HUES6 (cell line): Measurements from ENCODE around the gene TBCD.

Experiments used
- H3K27ac ChIP-seq: 2 replicates; pipeline ENCODE4 v1.7.0; 2013; ENCODE audit warnings: low read depth, mild to moderate bottlenecking, low read length, inconsistent platforms
- H3K27me3 ChIP-seq: 2 replicates; pipeline ENCODE4 v1.6.1; 2013; ENCODE audit warnings: low read length; ENCODE audit not compliant: control insufficient read depth, insufficient read depth
- H3K36me3 ChIP-seq: 2 replicates; pipeline ENCODE4 v1.6.1; 2013; ENCODE audit warnings: low read length; ENCODE audit not compliant: control insufficient read depth, insufficient read depth
- H3K4me1 ChIP-seq: 2 replicates; pipeline ENCODE4 v1.6.1; 2013; ENCODE audit warnings: low read length; ENCODE audit not compliant: control insufficient read depth, insufficient read depth
- H3K4me3 ChIP-seq: 2 replicates; pipeline ENCODE4 v1.5.1; 2013; ENCODE audit warnings: low read depth, low read length
- H3K9ac ChIP-seq: one replicate; pipeline ENCODE4 v1.6.1; 2013; ENCODE audit warnings: mild to moderate bottlenecking, low read length
- H3K9me3 ChIP-seq: 2 replicates; pipeline ENCODE4 v1.6.1; 2013; ENCODE audit warnings: low read depth, low read length; ENCODE audit not compliant: control insufficient read depth, insufficient read depth

Gene TBCD

GRCh38 chr17:82907797-82908542 is 156.1 kb downstream of the TBCD start:
- Histone ChIP-seq H3K9me3 (no peaks in the 10 kb centered on the region), H3K36me3 (peaks cover 68% of the 10 kb centered on the region), H3K9ac (no peak overlapping the region), H3K4me3 (no peak overlapping the region), H3K4me1 (no peaks in the 10 kb centered on the region), H3K27ac (no peak overlapping the region), H3K27me3 (no peaks in the 10 kb centered on the region)

GRCh38 chr17:82908543-82909160 is 156.8 kb downstream of the TBCD start:
- H3K36me3 ChIP-seq = peaks cover 69% of the 10 kb centered on the region
- no peak overlapping the region for H3K27ac ChIP-seq
- H3K9ac ChIP-seq = no peak overlapping the region
- H3K4me1 ChIP-seq = no peaks in the 10 kb centered on the region
- no peaks in the 10 kb centered on the region for H3K27me3 ChIP-seq
- no peaks in the 10 kb centered on the region for H3K9me3 ChIP-seq
- H3K4me3 ChIP-seq = no peak overlapping the region

DNA sequence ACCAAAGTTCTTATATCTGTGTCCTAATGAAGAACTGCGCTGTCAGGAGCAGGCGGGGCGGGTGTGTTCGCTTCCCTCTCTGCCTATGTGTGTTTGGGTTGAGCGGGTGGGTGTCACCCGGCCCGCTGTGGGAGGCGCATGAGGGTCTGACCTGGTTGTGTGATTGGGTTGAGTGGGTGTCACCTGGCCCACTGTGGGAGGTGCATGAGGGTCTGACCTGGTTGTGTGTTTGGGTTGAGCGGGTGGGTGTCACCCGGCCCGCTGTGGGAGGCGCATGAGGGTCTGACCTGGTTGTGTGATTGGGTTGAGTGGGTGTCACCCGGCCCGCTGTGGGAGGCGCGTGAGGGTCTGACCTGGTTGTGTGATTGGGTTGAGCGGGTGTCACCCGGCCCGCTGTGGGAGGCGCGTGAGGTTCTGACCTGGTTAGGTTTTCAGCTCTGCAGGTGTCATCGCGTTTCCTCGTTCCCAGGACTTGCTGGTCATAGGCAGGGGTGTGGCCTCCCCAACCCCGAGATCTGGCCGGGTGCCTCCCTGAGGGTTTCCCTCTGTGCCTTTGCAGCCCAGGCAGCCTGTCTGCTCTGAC is 157.5 kb downstream of the TBCD start:
- no peak overlapping the region for H3K4me3 ChIP-seq
- no peaks in the 10 kb centered on the region for H3K9me3 ChIP-seq
- H3K27me3 ChIP-seq = no peaks in the 10 kb centered on the region
- H3K36me3 ChIP-seq = peaks cover 70% of the 10 kb centered on the region
- no peak overlapping the region for H3K9ac ChIP-seq
- no peaks in the 10 kb centered on the region for H3K4me1 ChIP-seq
- H3K27ac ChIP-seq = no peak overlapping the region

DNA sequence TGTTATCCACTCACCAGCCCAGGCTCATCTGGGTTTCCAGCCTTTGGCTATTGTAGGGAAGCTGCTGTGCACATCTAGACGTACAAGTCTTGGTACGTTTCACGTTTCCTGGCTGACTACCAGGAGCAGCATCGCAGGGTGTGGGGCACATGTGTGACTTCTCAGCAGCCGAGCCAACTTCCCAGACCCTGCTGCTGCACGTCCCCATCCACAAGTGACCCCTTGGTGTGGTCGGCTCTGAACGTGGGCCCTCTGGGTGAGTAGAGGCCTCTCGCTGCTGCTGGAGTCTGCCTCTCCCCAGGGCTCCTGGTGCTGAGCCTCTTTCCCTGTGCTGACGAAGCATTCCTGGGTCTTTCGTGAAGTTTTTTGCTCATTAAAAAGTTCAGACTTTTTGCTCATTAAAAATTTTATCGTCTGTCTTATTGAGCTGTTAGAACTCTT is 158.2 kb downstream of the TBCD start:
- no peaks in the 10 kb centered on the region for H3K4me1 ChIP-seq
- no peak overlapping the region for H3K9ac ChIP-seq
- no peaks in the 10 kb centered on the region for H3K27me3 ChIP-seq
- H3K9me3 ChIP-seq = no peaks in the 10 kb centered on the region
- H3K4me3 ChIP-seq = no peak overlapping the region
- H3K27ac ChIP-seq = no peak overlapping the region
- H3K36me3 ChIP-seq = peaks cover 64% of the 10 kb centered on the region

GRCh38 chr17:82910770-82911169 is 158.9 kb downstream of the TBCD start:
- Histone ChIP-seq H3K4me3 (no peak overlapping the region), H3K4me1 (no peaks in the 10 kb centered on the region), H3K9ac (no peak overlapping the region), H3K9me3 (no peaks in the 10 kb centered on the region), H3K27me3 (no peaks in the 10 kb centered on the region), H3K27ac (no peak overlapping the region), H3K36me3 (peaks cover 66% of the 10 kb centered on the region)

DNA sequence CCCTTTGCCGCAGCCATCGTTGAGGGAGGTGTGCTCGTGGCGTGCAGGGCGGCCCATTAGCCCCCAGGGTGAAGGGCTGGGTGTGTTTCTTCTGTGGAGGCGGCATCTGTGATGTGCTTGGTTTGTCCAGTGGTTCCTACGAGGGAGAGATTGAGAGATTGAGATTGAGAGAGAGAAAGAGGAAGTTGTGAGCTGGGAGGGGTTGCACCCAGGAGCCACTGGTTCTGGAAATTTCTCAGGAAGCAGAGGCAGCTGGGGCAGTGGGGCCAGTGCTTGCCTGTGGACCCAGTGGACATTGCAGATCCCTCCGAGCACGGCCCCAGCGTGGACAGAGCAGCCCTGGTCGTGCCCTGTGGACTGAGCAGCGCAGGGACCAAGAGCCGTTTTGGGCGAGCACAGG is 160.0 kb downstream of the TBCD start:
- H3K9ac ChIP-seq = no peak overlapping the region

DNA sequence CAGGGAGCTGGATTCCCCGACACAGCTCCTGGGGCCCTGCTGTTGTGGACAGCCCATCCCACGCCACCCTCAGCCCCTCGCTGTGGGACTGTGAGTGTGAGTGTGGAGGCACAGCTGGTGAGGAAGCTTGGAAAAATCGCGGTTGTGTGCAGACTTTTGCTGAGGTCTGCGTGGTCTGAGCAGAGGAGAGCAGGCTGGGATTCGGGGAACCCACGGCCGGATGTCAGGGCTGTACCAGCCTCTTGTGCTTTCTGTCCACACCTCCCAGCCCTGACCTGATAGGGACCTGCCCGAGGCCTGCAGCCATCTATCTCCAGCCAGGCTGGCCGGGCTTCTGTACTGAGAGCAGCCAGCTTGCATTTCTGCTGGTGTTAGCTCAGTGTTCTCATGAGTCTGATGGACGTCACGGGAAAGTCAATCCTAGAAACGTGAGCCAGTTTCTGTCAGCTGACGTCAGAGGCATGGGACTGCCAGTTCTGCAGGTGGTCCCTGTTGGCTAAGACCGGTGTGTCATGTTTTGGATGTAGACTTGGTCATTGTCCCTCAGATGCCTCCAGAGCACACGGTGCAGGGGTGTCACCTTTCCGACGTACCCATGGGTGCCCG is 160.7 kb downstream of the TBCD start:
- H3K4me1 ChIP-seq = no peaks in the 10 kb centered on the region
- H3K4me3 ChIP-seq = no peak overlapping the region
- no peaks in the 10 kb centered on the region for H3K27me3 ChIP-seq
- H3K27ac ChIP-seq = no peak overlapping the region
- no peaks in the 10 kb centered on the region for H3K9me3 ChIP-seq
- no peak overlapping the region for H3K9ac ChIP-seq
- H3K36me3 ChIP-seq = peaks cover 50% of the 10 kb centered on the region

More for the DNA sequence above, 160.0 kb downstream of the TBCD start:
- no peaks in the 10 kb centered on the region for H3K4me1 ChIP-seq
- H3K4me3 ChIP-seq = no peak overlapping the region
- H3K27ac ChIP-seq = no peak overlapping the region
- peaks cover 58% of the 10 kb centered on the region for H3K36me3 ChIP-seq
- no peaks in the 10 kb centered on the region for H3K9me3 ChIP-seq
- H3K27me3 ChIP-seq = no peaks in the 10 kb centered on the region

DNA sequence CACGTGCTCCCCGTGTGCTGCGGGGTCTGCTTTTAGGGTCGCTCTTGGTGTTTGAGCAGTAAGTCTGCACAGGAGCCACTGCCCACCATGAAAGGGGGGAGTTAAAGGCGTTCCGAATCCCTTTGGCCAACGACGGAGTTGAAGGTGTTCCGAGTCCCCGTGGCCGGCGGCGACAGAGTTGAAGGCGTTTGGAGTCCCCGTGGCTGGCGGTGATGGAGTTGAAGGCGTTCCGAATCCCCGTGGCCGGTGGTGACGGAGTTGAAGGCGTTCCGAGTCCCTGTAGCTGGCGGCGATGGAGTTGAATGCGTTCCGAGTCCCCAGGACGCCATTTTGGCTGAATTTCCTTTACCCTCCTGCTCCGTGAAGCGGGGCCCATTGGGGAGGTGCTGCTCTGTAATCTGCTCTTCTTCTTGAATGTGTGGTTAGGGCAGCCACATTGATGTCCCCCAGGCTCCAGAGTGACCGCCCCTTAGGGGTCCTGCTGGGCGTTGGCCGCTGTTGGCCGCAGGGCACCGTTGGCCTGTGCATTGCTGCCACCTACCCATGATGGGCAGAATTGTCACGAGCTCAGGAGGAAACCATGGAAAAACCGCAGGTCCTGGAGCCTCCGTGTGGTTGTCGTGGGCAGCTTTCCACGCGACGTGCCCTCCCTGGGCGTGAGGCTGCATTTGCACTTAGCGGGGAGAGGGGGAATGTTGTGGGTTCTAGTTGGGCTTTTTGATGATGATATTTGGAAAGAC is 161.6 kb downstream of the TBCD start:
- no peaks in the 10 kb centered on the region for H3K9me3 ChIP-seq

DNA sequence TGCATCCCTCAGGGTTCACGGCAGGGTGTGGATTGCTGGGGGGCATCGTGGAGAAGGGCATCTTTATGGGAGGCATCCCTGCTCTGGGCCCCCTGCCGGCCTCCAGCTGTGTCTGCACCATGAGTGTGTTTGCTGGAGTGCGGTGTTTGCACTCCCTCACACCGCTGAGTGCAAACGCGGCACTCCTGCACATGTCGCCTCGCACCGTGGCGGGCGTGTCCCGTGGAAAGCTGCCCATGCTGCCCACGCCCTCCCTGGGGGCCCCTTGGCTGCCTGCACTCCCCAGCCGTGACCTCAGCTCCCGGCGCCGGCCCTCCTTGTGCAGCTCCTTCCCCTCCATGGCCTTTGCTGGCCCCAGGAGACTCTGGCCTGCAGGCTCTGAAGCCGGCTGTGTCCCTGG is 162.5 kb downstream of the TBCD start:
- H3K4me1 ChIP-seq = no peaks in the 10 kb centered on the region
- no peaks in the 10 kb centered on the region for H3K27me3 ChIP-seq
- no peak overlapping the region for H3K27ac ChIP-seq
- H3K9me3 ChIP-seq = no peaks in the 10 kb centered on the region
- no peak overlapping the region for H3K9ac ChIP-seq
- H3K4me3 ChIP-seq = no peak overlapping the region
- peaks cover 45% of the 10 kb centered on the region for H3K36me3 ChIP-seq

More for the DNA sequence above, 161.6 kb downstream of the TBCD start:
- H3K4me1 ChIP-seq = no peaks in the 10 kb centered on the region
- H3K36me3 ChIP-seq = peaks cover 45% of the 10 kb centered on the region
- H3K4me3 ChIP-seq = no peak overlapping the region
- H3K27me3 ChIP-seq = no peaks in the 10 kb centered on the region
- H3K9ac ChIP-seq = no peak overlapping the region
- H3K27ac ChIP-seq = no peak overlapping the region

GRCh38 chr17:82915010-82915756 is 163.3 kb downstream of the TBCD start:
- Histone ChIP-seq H3K4me1 (no peaks in the 10 kb centered on the region), H3K4me3 (no peak overlapping the region), H3K27ac (no peak overlapping the region)

More at GRCh38 chr17:82915010-82915756, 163.3 kb downstream of the TBCD start:
- H3K27me3 ChIP-seq = no peaks in the 10 kb centered on the region
- peaks cover 46% of the 10 kb centered on the region for H3K36me3 ChIP-seq
- H3K9ac ChIP-seq = no peak overlapping the region
- H3K9me3 ChIP-seq = no peaks in the 10 kb centered on the region
